RWPE2 (cell line): ENCODE measurements around the gene PHLDB1.
"Not testable (repeated sequence)": the region's sequence is repeated elsewhere in the genome, so short reads cannot be mapped to it uniquely, and the experiment has no call there.

Experiments used
- ATAC-seq: fragments of 200-7000 bp; cut with Tn5 transposase; 3 replicates; pipeline ENCODE4 v1.9.1; 2021; ENCODE audit warnings: low read depth
- DNase-seq: peaks from one replicate; pipeline ENCODE4 v3.0.0-alpha.2; 2020; ENCODE audit warnings: low spot score
- H3K27ac ChIP-seq: fragments of 450-650 bp; 2 replicates; pipeline ENCODE4 v1.5.1; 2017; ENCODE audit warnings: mild to moderate bottlenecking; ENCODE audit not compliant: poor library complexity, severe bottlenecking
- H3K27me3 ChIP-seq: fragments of 250-450 bp; sonication (Bioruptor Pico); 2 replicates; pipeline ENCODE4 v1.5.1; 2021; ENCODE audit warnings: mild to moderate bottlenecking, moderate library complexity; ENCODE audit not compliant: insufficient read depth, poor library complexity, severe bottlenecking
- H3K36me3 ChIP-seq: fragments of 250-450 bp; sonication (Bioruptor Pico); 2 replicates; pipeline ENCODE4 v1.5.1; 2020; ENCODE audit warnings: low read depth, mild to moderate bottlenecking, moderate library complexity
- H3K4me1 ChIP-seq: fragments of 250-450 bp; sonication (Bioruptor Pico); 2 replicates; pipeline ENCODE4 v1.5.1; 2021; ENCODE audit warnings: mild to moderate bottlenecking, moderate library complexity; ENCODE audit not compliant: insufficient read depth, poor library complexity, severe bottlenecking
- H3K4me3 ChIP-seq: fragments of 250-450 bp; sonication (Bioruptor Pico); 2 replicates; pipeline ENCODE4 v1.5.1; 2021; ENCODE audit warnings: mild to moderate bottlenecking, moderate library complexity; ENCODE audit not compliant: severe bottlenecking
- H3K9me3 ChIP-seq: fragments of 250-450 bp; sonication (Bioruptor Pico); 2 replicates; pipeline ENCODE4 v1.5.1; 2021; ENCODE audit warnings: mild to moderate bottlenecking, moderate library complexity; ENCODE audit not compliant: severe bottlenecking
- TF ChIP-seq, protein P1 (sequence below): fragments of 450-650 bp; IDR thresholded peaks from one replicate; pipeline ENCODE4 v1.5.1; 2017; ENCODE audit warnings: mild to moderate bottlenecking, moderate library complexity; ENCODE audit not compliant: poor library complexity, severe bottlenecking

The PHLDB1 gene

DNA sequence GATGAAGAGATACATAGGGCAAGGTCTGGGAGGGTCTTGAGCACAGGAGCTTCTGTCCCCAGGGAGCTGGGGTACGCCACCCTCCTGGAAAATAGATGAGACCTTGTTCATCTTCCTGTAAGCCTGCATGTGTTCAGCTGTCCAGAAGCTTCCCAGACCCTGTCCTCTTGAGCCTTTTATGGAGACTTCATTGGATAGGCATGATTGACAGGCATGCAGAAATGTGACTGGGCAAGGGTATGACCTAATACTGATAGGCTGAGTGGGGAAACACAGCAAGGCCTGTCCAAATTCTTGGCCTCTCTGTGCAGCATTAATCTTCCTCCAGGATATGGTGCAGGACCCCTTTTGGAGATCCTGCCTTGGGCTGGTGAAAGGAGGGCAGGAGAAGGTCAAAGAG, 19.5 kb upstream of the PHLDB1 start:
- no peaks in the 10 kb centered on the region for H3K4me1 ChIP-seq
- H3K36me3 ChIP-seq: peaks cover 100% of the 10 kb centered on the region
- TF ChIP-seq, protein P1, sequence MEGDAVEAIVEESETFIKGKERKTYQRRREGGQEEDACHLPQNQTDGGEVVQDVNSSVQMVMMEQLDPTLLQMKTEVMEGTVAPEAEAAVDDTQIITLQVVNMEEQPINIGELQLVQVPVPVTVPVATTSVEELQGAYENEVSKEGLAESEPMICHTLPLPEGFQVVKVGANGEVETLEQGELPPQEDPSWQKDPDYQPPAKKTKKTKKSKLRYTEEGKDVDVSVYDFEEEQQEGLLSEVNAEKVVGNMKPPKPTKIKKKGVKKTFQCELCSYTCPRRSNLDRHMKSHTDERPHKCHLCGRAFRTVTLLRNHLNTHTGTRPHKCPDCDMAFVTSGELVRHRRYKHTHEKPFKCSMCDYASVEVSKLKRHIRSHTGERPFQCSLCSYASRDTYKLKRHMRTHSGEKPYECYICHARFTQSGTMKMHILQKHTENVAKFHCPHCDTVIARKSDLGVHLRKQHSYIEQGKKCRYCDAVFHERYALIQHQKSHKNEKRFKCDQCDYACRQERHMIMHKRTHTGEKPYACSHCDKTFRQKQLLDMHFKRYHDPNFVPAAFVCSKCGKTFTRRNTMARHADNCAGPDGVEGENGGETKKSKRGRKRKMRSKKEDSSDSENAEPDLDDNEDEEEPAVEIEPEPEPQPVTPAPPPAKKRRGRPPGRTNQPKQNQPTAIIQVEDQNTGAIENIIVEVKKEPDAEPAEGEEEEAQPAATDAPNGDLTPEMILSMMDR: no peak
- DNase-seq (no peak), ATAC-seq (no peak)
- no peaks in the 10 kb centered on the region for H3K27me3 ChIP-seq
- H3K4me3 ChIP-seq: no peak overlapping the region
- H3K9me3 ChIP-seq: no peaks in the 10 kb centered on the region
- H3K27ac ChIP-seq: no peak overlapping the region

- Histone ChIP-seq H3K36me3 (peaks cover 99% of the 10 kb centered on the region), H3K4me1 (no peaks in the 10 kb centered on the region), H3K27ac (no peak overlapping the region), H3K9me3 (no peaks in the 10 kb centered on the region), H3K27me3 (no peaks in the 10 kb centered on the region), H3K4me3 (no peak overlapping the region)
- ATAC-seq (no peak), DNase-seq (no peak)
- TF ChIP-seq, protein P1: no peak
Measured at GRCh38 chr11:118592616-118593367, 14.6 kb upstream of the PHLDB1 start.

DNA sequence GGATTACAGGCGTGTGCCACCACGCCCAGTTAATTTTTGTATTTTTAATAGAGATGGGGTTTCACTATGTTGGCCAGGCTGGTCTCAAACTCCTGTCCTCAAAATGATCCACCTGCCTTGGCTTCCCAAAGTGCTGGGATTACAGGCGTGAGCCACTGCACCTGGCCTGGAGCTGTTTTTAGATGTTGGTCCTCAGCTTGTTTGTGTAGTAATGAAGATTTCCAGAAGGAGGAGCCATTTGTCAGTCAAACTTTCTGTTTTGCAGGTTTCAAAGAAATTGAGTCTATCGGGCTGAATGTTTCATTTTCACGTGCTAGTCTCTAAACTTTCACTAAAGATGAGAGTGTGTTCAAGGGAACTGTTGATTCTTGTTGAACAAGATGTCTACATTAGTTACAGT, 12.4 kb upstream of the PHLDB1 start:
- TF ChIP-seq, protein P1: peak; percentile 44
- H3K4me1 ChIP-seq, H3K27ac ChIP-seq, ATAC-seq, H3K27me3 ChIP-seq, DNase-seq, H3K4me3 ChIP-seq, H3K9me3 ChIP-seq: not testable (repeated sequence)
- H3K36me3 ChIP-seq: peaks cover 99% of the 10 kb centered on the region

- H3K9me3 ChIP-seq: no peaks in the 10 kb centered on the region
- no peak overlapping the region for H3K4me3 ChIP-seq
- no peaks in the 10 kb centered on the region for H3K4me1 ChIP-seq
- TF ChIP-seq, protein P1: no peak
- ATAC-seq: no peak
- no peaks in the 10 kb centered on the region for H3K27me3 ChIP-seq
- peaks cover 99% of the 10 kb centered on the region for H3K36me3 ChIP-seq
- no peak for DNase-seq
- H3K27ac ChIP-seq: no peak overlapping the region
Measured at GRCh38 chr11:118596224-118597146, 10.9 kb upstream of the PHLDB1 start.
